Neural cell (in vitro differentiated cells): ENCODE measurements around the gene RXFP3. TPM values are rescaled to one million over a fixed set of nuclear protein-coding genes. Genes with fewer than 3 reads are reported as not detected.

Source experiments
- H2AFZ ChIP-seq: fragments of 200-600, 300-800 bp; sonication (generic), shearing (Covaris generic); 2 replicates; pipeline ENCODE4 v1.6.0; 2014; ENCODE audit warnings: low read depth, mild to moderate bottlenecking, antibody characterized with exemption, low read length, moderate library complexity
- H3F3A ChIP-seq: fragments of 200-600 bp; shearing (Covaris generic); 2 replicates; pipeline ENCODE4 v1.6.1; 2016; ENCODE audit warnings: mild to moderate bottlenecking, moderate library complexity, mixed read lengths, antibody characterized with exemption, low read length; ENCODE audit not compliant: insufficient read depth, poor library complexity, severe bottlenecking
- H3K27ac ChIP-seq: fragments of 200-600, 300-800 bp; sonication (generic), shearing (Covaris generic); 2 replicates; pipeline ENCODE4 v1.5.1; 2014; ENCODE audit warnings: mild to moderate bottlenecking, low read length, moderate library complexity
- H3K27me3 ChIP-seq: fragments of 300-800, 200-600 bp; sonication (generic), shearing (Covaris generic); 2 replicates; pipeline ENCODE4 v1.6.0; 2014; ENCODE audit warnings: mild to moderate bottlenecking, low read depth, low read length, moderate library complexity; ENCODE audit not compliant: insufficient read depth
- H3K36me3 ChIP-seq: fragments of 300-800, 200-600 bp; sonication (generic), shearing (Covaris generic); 2 replicates; pipeline ENCODE4 v1.5.1; 2014; ENCODE audit warnings: mild to moderate bottlenecking, antibody characterized with exemption, low read length, moderate library complexity; ENCODE audit not compliant: insufficient read depth
- H3K4me2 ChIP-seq: fragments of 300-800, 200-600 bp; sonication (generic), shearing (Covaris generic); 2 replicates; pipeline ENCODE4 v1.6.0; 2014; ENCODE audit warnings: mild to moderate bottlenecking, low read length
- H3K4me3 ChIP-seq: fragments of 300-800, 200-600 bp; sonication (generic), shearing (Covaris generic); 2 replicates; pipeline ENCODE4 v1.5.1; 2014; ENCODE audit warnings: mild to moderate bottlenecking, low read length, moderate library complexity
- H3K79me2 ChIP-seq: fragments of 200-600 bp; shearing (Covaris generic); replicated peaks from 2 replicates; pipeline ENCODE4 v1.6.0; 2014; ENCODE audit warnings: mild to moderate bottlenecking, low read length, moderate library complexity; ENCODE audit not compliant: insufficient read depth
- H3K9ac ChIP-seq: fragments of 300-800, 200-600 bp; sonication (generic), shearing (Covaris generic); 2 replicates; pipeline ENCODE4 v1.6.1; 2016; ENCODE audit warnings: mild to moderate bottlenecking, low read length, mixed read lengths
- H3K9me2 ChIP-seq: fragments of 200-600 bp; shearing (Covaris generic); 2 replicates; pipeline ENCODE4 v1.6.1; 2016; ENCODE audit warnings: mild to moderate bottlenecking, low read length, mixed read lengths; ENCODE audit not compliant: insufficient read depth
- H3K9me3 ChIP-seq: fragments of 200-600, 300-800 bp; sonication (generic), shearing (Covaris generic); 2 replicates; pipeline ENCODE4 v1.6.1; 2016; ENCODE audit warnings: mild to moderate bottlenecking, mixed run types, low read length, moderate library complexity, mixed read lengths
- H4K20me1 ChIP-seq: fragments of 200-600 bp; shearing (Covaris generic); 2 replicates; pipeline ENCODE4 v1.6.1; 2016; ENCODE audit warnings: mild to moderate bottlenecking, mixed run types; ENCODE audit not compliant: insufficient read depth
- CTCF ChIP-seq: fragments of 450-650 bp; IDR thresholded peaks from 2 replicates; pipeline ENCODE4 v1.5.1; 2014; ENCODE audit warnings: antibody characterized with exemption, mild to moderate bottlenecking, moderate library complexity; ENCODE audit not compliant: poor library complexity, severe bottlenecking
- EP300 ChIP-seq: fragments of 450-650 bp; conservative IDR thresholded peaks from 2 replicates; pipeline ENCODE4 v1.6.1; 2014; ENCODE audit warnings: antibody characterized with exemption, mild to moderate bottlenecking, moderate library complexity; ENCODE audit not compliant: poor library complexity, severe bottlenecking
- EZH2 ChIP-seq: fragments of 200-600, 300-800 bp; shearing (Covaris generic), sonication (generic); IDR thresholded peaks from 2 replicates; pipeline ENCODE4 v1.6.1; 2014; ENCODE audit warnings: antibody characterized with exemption, low read length, borderline replicate concordance, mild to moderate bottlenecking; ENCODE audit not compliant: insufficient read depth, poor library complexity, severe bottlenecking
- MXI1 ChIP-seq: fragments of 450-650 bp; conservative IDR thresholded peaks from 2 replicates; pipeline ENCODE4 v1.6.1; 2014; ENCODE audit warnings: antibody characterized with exemption, mild to moderate bottlenecking; ENCODE audit not compliant: poor library complexity, severe bottlenecking
- POLR2AphosphoS5 ChIP-seq: IDR thresholded peaks from 2 replicates; pipeline ENCODE4 v1.6.1; 2012
- RAD21 ChIP-seq: fragments of 450-650 bp; conservative IDR thresholded peaks from 2 replicates; pipeline ENCODE4 v1.6.1; 2014; ENCODE audit warnings: antibody characterized with exemption, mild to moderate bottlenecking, moderate library complexity
- REST ChIP-seq: IDR thresholded peaks from 2 replicates; pipeline ENCODE4 v1.6.1; 2012; ENCODE audit warnings: borderline replicate concordance
- SMC3 ChIP-seq: fragments of 450-650 bp; conservative IDR thresholded peaks from 2 replicates; pipeline ENCODE4 v1.6.1; 2014; ENCODE audit warnings: antibody characterized with exemption, mild to moderate bottlenecking, moderate library complexity; ENCODE audit not compliant: poor library complexity
- TAF1 ChIP-seq: IDR thresholded peaks from 2 replicates; pipeline ENCODE4 v1.6.1; 2012; ENCODE audit warnings: low read depth
- polyA plus RNA-seq: library from polyadenylated mRNA; depleted of rRNA; stranded (reverse); fragments of >200 nt; gene quantifications from 2 replicates; pipeline ENCODE4 v1.2.3, GENCODE V29; 2014

The RXFP3 gene
- polyA plus RNA-seq, 1 donor from 2014 or later, result not detected

DNA sequence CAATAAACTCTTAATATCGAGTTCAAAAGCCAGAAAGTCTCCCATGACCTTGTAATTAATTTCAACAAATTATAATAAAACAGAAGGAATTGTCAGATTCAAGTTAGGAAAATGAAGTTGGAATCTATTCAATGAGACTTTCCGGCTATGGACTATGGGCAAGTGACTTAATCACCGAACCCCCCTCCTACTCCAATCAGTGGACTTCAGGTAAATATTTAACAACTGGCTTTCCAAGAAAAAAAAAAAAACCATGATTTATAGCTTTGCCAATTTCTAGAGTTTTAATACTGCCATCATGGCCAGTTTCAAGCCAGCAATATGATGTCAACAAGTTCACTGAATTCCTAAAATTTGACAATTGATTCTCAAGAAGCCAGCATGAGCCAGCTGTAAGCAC, 43.8 kb downstream of the RXFP3 start:
- H3K27ac ChIP-seq, result no peak overlapping the region
- no peak overlapping the region for H3K4me3 ChIP-seq
- no peak overlapping the region for H3K4me2 ChIP-seq
- no peak overlapping the region for H2AFZ ChIP-seq
- H3K9me2 ChIP-seq, result no peaks in the 10 kb centered on the region
- no peaks in the 10 kb centered on the region for H3K79me2 ChIP-seq
- no peaks in the 10 kb centered on the region for H3K9me3 ChIP-seq
- H3F3A ChIP-seq, result no peaks in the 10 kb centered on the region
- H4K20me1 ChIP-seq, result no peaks in the 10 kb centered on the region
- no peak for TF ChIP-seq CTCF
- no peak for TF ChIP-seq MXI1
- no peak for TF ChIP-seq POLR2AphosphoS5
- TF ChIP-seq SMC3, result no peak
- TF ChIP-seq EZH2, result no peak
- no peak for TF ChIP-seq REST
- no peak for TF ChIP-seq TAF1
- TF ChIP-seq EP300, result no peak
- no peak for TF ChIP-seq RAD21
- peaks cover 5% of the 10 kb centered on the region for H3K36me3 ChIP-seq
- H3K27me3 ChIP-seq, result no peaks in the 10 kb centered on the region
- H3K9ac ChIP-seq, result no peak overlapping the region

- no peaks in the 10 kb centered on the region for H3K9me2 ChIP-seq
- H2AFZ ChIP-seq, result no peak overlapping the region
- no peak overlapping the region for H3K4me3 ChIP-seq
- no peak overlapping the region for H3K4me2 ChIP-seq
- no peaks in the 10 kb centered on the region for H3K9me3 ChIP-seq
- no peaks in the 10 kb centered on the region for H4K20me1 ChIP-seq
- H3K27ac ChIP-seq, result no peak overlapping the region
- H3K9ac ChIP-seq, result no peak overlapping the region
- H3K36me3 ChIP-seq, result peaks cover 11% of the 10 kb centered on the region
- H3F3A ChIP-seq, result no peaks in the 10 kb centered on the region
- no peaks in the 10 kb centered on the region for H3K27me3 ChIP-seq
- no peaks in the 10 kb centered on the region for H3K79me2 ChIP-seq
- no peak for TF ChIP-seq RAD21
- TF ChIP-seq POLR2AphosphoS5, result no peak
- no peak for TF ChIP-seq SMC3
- no peak for TF ChIP-seq CTCF
- no peak for TF ChIP-seq MXI1
- TF ChIP-seq REST, result no peak
- TF ChIP-seq TAF1, result no peak
Observed at GRCh38 chr5:33981408-33982162, 45.4 kb downstream of the RXFP3 start.
